GM19099 (cell line): ENCODE results near the gene THOC7.

Experiments
- POLR2A ChIP-seq: IDR thresholded peaks from 3 replicates; pipeline ENCODE4 v1.6.1; 2011; ENCODE audit warnings: low read depth; ENCODE audit not compliant: insufficient read length; ENCODE audit errors: extremely low read depth

Gene THOC7

DNA sequence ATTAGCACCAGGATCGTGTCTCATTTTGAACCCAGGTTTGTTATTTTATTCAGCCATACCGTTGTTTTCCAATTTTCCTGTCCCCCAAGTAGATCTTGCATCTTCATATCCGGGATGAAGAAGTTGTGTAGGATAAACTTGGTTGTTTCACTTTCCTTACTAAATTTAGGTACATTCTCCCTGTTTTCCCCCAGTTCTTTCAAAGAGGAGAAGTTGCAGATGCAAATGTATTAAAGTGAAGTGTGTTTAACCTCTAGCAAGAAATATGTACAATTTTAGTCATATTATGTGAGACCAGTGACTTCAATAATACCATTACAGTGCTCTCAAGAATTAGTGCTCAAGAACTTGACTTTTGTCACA, 1.3 kb upstream of the THOC7 start:
- no peak for TF ChIP-seq POLR2A

DNA sequence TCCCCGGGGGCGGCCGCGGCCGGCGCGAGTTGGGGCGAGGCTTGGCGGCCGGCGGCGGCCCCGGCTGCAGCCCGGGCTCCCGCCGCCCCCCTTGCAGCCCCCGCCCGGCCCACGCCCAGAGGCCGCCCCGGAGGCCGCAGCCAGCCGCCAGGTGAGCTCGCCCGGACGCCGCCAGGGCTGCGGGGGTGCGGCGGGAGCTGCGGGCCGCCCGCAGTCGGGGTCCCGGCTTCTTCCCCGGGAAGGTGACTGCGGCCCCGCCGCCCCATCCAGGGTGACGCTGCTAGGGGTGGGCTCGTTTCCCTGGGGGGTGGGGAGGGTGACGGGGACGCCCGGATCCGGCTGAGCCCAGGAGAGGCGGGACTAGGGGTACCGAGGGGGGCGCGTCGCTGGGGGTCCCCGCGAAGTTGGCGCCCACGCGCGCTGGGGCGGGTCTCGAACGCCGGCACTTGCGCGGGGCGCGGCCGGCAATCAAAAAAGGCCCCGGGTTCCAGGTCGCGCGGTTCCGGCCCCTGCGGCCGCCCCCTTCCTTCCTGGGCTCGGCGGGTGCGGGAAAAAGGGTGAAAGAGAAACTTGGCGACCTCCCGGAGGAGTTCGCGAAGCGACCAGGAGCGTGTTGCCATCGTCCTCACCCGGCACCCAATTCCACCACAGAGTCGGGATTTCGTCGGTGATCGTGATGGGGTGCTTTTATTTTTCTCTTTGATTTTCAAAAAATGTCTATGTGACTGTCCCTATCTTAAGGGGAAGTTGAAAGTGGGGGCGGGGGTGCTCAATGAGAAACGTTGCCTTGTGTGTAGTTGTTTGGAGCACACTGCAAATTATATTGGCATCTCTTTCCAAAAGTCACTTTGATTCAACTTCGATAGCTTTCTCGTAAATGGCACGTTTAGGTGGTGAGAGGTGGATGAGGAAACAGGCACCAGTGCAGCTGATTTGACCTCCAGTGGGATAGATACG, 681 bp upstream of the THOC7 start:
- TF ChIP-seq POLR2A, result peak; percentile 60

- no peak for TF ChIP-seq POLR2A
Measured at GRCh38 chr3:63862804-63863149, 828 bp downstream of the THOC7 start.

DNA sequence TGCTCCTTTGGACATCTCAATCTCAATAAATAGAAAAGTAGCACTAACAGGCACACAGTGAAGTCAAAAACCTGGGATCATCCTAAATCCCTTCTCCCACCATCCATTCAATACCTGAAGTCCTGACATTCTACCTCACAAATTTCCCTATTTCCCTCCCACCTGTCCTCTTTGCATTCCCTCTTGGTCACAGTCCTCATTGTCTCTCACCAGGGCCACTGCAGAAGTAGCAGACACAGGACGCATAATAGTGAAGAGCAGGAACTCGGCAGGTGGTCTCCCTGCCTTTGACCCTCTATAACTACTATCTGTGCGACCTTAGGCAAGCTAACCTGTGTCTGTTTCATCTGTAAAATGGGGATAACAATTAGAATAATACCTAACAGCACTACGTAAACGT, 2.3 kb downstream of the THOC7 start:
- no peak for TF ChIP-seq POLR2A

DNA sequence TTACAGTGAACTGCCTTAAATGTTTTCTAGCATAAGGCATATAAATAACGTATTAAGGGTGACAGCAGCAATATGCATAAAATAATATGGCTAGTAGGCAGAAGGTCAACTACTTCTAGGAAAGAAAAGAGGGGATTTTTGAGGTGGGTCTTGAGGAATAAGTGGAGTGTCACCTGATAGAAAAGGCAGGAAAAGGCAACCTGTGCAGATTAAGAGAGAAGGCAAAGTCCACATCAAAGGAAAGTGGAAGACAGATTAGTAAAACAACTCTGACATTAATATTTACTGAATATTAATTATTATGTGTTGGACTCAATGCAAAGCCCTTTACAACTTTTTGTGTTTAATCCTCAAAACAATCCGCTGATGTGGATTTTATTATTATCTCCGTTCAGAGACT, 2.8 kb downstream of the THOC7 start:
- TF ChIP-seq POLR2A, result no peak

GRCh38 chr3:63857311-63857710, 6.3 kb downstream of the THOC7 start:
- no peak for TF ChIP-seq POLR2A

- no peak for TF ChIP-seq POLR2A
Measured at GRCh38 chr3:63855333-63855940, 8.2 kb downstream of the THOC7 start.

- TF ChIP-seq POLR2A, result no peak
Measured at GRCh38 chr3:63853106-63853505, 10.5 kb downstream of the THOC7 start.

GRCh38 chr3:63851287-63851686, 12.3 kb downstream of the THOC7 start:
- TF ChIP-seq POLR2A, result no peak

GRCh38 chr3:63849175-63849574, 14.4 kb downstream of the THOC7 start:
- TF ChIP-seq POLR2A, result no peak

DNA sequence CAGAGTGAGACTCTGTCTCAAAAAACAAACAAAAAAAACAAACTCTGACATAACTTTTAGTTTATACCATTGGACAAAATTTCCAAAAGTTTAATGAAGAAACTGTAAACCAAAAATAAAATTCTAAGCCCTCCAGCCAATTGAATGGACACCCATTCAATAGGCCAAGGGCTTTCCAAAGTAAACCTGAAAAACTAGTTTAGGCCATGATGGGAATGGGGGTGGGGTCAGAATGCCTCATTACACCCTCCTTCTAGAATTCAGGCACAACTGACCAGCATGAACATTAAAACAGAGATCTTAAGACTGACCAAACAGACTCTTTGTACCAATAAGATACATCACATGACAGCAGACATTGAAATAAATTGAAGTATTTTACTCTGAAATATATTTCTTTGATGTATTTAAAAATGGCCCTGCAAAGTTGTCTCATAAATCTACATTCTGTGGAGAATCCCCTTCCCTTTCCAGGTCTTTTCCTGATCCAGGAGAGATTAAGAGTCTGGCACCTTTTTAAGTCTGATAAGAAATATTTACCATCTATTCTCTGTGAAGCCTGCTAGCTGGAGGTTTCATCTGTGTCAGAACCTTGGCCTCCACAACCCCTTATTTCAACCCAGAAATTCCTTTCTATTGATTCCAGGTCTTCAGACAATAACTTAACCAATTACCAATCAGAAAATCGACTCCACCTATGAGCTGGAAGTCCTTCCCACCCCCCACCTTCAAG, 15.7 kb downstream of the THOC7 start:
- no peak for TF ChIP-seq POLR2A

GRCh38 chr3:63845215-63845614, 18.4 kb downstream of the THOC7 start:
- no peak for TF ChIP-seq POLR2A

GRCh38 chr3:63842127-63842526, 21.5 kb downstream of the THOC7 start:
- no peak for TF ChIP-seq POLR2A

DNA sequence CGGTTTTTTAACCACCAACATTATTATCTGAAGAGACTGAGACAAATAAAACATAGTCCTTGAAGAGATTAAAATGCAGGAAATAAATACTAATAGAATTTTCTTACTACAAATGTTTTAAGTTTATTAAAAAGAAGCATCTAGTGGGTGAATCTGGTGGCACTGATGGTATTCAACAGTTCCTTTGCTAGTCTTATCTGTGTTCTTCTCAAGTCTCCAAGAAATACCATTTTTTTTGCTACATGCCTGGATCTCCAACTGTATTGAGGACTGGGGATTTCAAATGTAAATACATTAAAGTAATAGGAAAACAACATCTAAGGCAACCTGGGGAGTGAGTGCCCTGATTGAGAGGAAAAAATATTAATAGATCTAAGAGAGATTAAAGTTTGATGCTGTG, 21.9 kb downstream of the THOC7 start:
- no peak for TF ChIP-seq POLR2A

- no peak for TF ChIP-seq POLR2A
Measured at GRCh38 chr3:63832395-63832794, 31.2 kb downstream of the THOC7 start.

DNA sequence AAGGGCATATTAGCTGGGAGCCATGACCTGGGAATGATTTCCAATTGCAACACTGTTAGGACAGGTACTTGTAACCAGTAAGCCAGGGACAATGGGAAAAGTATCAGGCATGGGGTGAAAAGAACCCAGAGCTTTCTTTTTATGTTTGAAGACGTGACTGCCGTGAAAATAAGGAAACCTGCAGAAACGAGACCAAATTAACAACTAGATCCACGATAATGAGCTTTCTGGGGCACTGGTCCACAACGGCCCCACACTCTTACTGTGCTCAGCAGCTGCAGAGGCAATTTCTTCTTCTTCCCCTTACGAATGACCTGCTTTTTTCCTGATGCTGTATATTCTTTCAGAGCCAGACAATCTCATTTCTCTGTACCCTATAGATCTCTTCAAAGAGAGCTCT, 33.1 kb downstream of the THOC7 start:
- no peak for TF ChIP-seq POLR2A
